ENCODE measurements around the gene ADAM17.

GRCh38 chr2:9585486-9585885 is 29.9 kb upstream of the ADAM17 start:
- TF ChIP-seq CTCF (conservative IDR thresholded peaks at IDR 0.05; ENCODE audit: low read length) (no peak), EZH2phosphoT487 (IDR thresholded peaks at IDR 0.05; ENCODE audit: borderline replicate concordance, low read depth, low read length) (no peak)

Measured in OCI-LY7 (cell line).